ENCODE measurements around the gene FAF1.

FAF1 gene

DNA sequence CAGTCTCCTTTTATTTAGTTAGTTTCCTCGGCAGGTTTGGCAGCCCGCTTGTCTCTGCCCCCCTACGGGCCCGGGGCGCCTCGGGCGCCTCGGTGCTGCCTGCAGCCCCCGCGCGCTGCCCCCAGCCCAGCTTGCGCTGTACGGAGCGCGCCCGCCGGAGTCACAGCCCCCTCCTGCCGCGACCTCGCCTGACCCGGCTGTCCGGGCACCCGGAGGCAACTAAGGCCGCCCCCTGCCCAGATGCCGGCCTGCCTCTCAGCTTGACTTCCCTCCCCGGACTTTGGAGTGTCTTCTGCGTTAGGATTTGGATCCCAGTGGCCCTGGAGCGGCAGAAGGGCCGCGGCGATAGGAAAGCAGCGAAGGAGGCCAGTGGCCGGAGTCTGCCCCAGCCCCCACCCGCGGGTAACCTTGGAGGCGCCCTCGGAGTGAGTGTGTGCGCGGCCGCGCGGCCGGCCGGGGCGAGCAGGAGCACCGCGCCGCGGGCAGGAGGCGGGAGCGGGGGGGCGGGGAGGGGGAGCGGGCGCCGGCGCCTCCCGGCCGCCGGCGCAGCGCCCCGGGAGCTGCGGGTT lies 17.6 kb upstream of the FAF1 start:
- DNase-seq: no peak

DNA sequence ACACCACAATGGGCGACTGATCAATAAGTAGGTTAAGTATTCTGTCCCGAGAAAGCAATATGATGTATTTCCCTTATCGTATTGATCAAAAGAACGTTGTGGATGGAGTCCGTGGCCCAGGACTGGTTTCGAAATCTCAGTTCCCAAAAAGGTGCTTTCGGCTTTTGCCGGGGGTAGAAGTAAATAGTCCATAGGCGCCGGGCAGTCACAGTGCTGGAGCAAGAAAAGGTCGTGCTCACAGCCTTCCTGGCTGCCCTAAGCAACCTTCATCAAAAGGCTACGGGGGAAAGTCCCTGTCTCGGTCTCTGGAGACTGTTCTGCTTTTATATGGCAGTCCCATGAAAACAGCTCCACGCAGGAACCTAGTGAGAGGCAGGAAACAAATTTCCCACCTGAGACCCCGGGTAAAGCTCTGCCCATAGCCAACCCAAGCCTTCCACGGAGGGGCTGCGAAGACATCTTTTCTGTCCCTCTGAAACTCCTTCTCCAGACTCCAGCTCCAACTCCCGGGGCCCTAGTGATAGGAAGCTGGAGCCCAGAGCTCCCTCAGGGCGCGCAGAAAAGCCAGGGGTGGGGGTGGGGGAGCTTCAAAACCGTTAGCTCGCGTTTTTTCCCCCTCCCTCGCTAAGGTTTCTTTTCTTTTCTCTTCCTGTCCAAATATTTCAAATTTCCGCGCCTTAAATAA lies 17.0 kb upstream of the FAF1 start:
- DNase-seq: peak; percentile 68

DNA sequence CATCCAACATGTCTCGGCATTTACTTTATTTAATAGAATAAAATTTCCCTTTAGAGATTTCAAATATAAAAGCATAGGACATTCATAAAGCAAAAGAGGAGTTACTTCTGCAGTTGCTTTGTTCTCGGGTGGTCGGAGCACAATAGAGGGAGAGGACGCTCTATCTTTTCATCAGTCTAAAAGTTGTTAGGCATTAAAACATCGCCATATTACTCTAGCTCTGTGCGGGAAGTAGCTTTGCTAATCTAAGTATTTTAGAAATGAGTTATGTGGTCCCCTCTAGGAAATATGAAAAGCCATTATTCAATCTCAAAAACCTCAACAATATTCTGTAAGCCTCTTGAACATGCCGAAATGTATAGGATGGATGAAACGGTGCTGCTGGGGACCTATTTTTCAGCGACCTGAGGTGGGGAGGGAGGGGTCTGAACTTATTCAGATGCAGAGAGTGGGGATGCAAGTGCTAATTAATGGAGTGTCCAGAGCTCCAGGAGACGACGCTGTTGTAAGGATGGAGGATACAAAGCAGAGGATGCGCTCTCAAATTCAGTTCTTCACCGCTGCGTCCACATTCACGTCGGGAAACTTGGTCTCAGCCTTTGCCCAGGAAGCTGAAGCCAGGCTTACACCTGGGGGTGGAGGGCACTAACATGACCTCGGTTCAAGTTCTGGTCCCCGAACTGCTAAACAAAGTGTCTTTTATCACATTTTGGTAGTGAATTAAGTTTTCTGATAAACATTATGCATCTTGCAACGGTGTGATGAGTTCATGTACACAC lies 16.2 kb upstream of the FAF1 start:
- no peak for DNase-seq

DNA sequence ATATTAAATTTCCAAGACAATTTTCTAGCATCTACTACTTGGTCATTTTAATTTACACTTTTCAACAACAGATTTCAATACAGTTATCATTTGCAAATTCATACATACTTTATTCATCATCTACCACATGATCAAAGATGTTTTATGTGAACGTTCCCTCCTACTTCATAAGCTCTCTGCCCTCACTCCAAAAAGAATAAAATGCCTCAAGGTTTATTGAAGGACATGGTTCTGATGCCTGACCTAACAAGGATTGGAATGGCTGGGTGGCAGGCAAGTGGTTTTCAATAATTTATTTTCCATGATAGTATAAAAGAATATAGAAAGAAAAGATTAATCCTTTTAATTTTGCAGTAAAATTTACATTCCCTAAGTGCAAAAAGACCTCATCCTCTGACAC lies 15.4 kb upstream of the FAF1 start:
- DNase-seq: no peak

DNA sequence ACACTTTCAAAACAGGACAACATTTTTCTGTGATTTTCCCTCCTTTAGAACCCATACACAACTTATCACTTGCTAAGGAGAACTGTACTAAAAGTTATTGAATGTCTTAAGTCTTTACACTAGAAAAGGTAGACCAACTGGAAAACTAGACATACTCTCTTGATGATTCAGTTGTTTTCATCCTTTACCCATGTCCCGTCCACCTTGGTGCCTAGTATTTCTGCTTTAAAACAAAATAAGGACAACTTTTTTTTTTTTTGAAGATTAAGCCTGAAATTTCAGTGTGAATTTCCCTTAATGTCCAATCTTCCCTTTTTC lies 14.5 kb upstream of the FAF1 start:
- no peak for DNase-seq

DNA sequence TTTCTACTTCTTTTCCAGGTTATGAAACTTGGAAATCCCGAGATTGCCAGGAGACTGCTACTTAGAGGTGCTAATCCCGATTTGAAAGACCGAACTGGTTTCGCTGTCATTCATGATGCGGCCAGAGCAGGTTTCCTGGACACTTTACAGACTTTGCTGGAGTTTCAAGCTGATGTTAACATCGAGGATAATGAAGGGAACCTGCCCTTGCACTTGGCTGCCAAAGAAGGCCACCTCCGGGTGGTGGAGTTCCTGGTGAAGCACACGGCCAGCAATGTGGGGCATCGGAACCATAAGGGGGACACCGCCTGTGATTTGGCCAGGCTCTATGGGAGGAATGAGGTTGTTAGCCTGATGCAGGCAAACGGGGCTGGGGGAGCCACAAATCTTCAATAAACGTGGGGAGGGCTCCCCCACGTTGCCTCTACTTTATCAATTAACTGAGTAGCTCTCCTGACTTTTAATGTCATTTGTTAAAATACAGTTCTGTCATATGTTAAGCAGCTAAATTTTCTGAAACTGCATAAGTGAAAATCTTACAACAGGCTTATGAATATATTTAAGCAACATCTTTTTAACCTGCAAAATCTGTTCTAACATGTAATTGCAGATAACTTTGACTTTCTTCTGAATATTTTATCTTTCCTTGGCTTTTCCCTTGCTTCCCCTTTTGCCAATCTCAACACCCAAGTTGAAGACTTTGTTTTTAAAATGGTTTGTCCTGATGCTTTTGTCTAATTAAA lies 14.0 kb upstream of the FAF1 start:
- no peak for DNase-seq

DNA sequence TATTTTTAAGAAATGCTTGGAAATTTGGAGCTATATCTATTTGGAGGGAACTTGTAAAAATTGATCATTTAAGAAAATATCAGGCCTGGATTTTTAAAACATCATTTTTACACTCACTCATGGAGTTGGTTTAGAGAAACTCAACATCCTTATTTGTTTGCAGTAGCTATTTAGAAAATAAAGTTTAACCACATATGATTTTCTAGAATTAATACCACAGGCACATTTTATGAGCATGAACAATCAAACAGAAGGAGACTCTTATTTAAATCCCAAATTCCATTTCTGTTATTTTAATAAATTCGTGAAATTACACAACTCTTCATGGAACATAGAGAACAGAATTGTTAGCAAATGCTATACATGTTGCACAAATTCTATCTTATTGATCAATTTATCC lies 13.2 kb upstream of the FAF1 start:
- no peak for DNase-seq

DNA sequence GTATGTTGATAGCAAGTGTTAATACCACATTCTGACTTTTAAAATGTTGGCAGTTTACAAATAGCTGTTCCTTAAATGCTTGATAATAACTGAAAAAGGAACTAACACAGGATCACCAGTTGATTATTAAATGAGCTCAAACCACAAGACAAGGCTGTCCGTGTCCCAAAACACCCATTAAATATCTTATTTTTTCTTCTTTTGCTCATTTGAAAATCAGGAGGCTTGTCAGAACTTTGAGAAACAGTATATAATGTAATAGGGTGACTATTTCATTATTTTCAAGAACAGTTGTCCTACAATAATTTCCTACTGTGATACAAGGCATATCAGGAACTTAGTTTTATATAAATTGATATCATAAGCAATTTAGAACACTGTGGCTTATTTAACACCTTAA lies 12.7 kb upstream of the FAF1 start:
- no peak for DNase-seq

DNA sequence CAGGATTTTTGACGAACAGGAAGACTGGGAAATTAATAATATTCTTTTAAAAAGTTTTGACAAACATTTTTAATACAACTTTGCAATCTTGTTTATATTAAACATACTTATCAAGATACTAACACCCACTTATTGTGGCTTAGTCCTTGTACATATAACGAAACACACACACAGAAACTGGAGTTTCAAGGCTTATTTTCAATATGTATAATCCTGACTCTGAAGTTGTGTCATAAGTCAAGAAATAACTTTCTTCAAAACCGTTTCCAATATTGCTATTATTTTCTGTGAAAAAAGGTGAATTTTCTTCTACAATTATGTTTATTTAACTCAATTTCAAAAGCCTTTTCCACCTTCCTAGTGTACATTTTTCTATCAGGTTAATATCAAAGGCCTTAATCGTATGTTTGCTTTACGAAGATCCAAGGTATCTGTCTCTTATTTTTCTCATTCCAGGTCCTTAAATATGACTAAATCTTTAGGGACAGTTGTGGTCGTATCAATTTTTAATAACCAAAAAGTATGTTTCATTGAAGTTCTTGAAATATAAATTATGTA lies 11.8 kb upstream of the FAF1 start:
- DNase-seq: no peak

DNA sequence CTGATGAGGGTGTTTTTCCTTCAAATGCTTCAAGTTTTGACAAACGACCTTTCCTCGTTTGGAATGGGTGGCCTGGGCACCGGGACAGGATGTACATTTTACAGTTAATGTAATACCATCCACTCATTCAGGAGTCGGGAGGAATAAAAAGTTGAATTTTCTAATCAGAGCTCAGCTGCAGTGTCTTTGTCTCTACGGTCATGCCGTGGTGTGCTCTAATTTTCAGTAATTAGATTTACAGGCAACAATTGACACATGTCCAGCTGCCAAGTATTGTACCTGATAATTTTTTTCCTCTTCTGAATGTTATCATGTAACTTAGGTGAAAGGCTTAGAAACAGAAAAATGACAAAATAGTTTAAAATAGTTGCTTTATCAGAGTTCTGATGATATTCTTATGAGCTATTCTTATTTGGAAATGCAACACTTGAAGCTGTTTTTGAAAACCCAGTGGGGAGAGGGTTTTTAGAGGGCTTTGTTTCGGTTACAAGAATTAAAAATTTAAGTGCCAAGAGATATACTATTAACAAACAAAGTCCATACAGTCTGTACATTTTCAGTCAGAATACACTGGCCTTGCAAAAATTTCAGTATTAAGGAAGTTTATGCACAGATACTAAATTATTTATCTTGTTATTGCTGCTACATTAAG lies 11.0 kb upstream of the FAF1 start:
- DNase-seq: no peak

DNA sequence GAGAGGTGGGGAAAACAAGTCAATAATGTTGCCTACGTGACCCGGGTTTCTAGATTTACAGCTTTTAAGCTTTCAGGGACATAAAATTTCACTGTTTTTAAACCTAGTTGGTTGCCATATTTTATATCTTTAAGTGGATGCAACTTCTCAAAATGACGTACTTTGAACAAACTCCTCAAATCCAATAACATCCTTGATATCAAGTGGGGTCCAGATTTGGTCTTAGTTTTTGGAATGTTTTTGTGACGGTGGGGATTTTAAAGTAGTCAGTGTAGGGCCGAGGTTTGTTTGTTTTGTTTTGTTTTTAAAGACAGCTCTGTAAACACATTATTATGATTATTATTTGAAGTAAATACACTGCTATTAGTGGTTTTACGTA lies 10.4 kb upstream of the FAF1 start:
- DNase-seq: no peak

DNA sequence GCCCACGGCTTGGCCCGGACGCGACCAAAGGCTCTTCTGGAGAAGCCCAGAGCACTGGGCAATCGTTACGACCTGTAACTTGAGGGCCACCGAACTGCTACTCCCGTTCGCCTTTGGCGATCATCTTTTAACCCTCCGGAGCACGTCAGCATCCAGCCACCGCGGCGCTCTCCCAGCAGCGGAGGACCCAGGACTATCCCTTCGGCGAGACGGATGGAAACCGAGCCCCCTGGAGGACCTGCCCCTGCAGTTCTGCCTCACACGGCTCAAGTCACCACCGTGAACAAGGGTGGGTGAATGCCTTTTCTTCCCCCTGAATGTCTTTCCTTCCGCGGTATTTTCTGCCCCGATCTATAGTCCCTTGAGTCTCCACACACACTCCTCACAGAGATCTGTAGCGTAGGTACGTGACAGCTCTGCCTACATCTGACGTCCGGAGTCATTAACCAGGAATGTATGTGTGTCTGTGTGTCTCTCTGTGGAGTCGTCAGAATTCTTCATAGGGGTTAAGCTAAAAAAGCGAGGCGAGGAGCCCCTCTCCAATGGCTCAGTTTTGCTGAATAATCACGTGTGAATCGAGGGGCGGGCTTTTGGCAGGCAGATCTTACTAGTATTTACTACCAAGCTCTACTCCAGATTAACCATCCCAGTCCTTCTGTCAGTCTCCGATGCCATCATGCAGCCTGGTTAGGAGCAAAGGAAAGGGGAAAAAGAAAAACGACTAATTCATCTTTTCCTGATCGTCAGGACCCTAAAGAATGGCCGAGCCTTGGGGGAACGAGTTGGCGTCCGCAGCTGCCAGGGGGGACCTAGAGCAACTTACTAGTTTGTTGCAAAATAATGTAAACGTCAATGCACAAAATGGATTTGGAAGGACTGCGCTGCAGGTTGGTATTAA lies 9.8 kb upstream of the FAF1 start, which contains the start of gene CDKN2C:
Gene CDKN2C (plus strand): TSS at position 635 of the 898 bp plus-strand sequence. CDS start 124 bp downstream, at position 759.
- peak; percentile 84 for DNase-seq

DNA sequence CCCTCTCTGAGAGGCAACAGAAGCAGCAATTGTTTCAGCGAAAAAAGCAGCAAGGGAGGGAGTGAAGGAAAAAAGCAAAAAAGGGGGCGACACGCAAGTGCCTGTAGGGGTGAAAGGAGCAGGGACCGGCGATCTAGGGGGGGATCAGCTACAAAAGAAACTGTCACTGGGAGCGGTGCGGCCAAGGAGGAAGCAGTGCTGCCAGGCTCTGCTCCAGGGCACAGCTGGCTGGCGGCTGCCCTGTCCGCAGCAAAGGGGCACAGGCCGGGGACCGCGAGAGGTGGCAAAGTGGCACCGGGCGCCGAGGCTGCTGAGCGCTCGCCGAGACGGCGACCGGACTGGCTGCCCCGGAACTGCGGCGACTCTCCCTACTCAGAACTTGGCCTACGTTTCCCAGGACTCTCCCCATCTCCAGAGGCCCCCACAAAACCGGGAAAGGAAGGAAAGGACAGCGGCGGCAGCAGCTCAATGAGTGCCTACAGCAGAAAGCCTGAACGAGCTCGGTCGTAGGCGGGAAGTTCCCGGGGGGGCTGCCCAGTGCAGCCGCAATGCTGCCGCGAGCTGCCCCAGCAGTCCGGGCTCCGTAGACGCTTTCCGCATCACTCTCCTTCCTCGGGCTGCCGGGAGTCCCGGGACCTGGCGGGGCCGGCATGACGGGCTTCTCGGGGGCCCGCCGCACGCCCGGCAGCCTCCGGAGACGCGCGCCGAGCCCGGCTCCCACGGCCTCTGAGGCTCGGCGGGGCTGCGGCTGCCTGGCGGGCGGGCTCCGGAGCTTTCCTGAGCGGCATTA lies 8.9 kb upstream of the FAF1 start:
- DNase-seq: no peak

DNA sequence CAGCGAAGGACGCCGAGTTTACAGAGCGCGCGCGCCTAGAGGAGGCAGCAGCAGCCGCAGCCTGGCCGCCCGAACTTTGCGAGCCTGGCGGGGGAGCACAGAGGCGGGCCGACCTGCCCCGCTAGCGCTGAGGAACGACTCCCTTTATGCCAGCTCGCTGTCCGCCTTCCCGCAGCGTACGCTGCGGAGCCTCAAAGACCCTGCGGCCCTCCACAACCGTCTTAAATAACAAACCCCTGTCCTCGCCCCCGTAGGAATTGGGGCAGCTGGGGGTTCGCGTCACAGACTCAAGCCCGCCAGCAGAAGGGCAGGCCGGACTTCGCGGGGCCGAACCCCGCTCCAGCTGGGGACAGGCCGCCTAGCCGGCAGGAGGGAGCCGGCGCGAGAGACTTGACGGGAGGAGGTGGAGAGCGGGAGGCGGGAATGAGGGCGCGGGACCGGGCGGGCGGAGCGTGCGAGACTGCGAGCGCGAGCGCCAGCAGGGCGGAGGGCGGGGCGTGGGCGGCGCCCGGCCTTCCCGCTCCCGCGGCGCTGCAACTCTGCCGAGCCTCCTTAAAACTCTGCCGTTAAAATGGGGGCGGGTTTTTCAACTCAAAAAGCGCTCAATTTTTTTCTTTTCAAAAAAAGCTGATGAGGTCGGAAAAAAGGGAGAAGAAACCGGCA lies 8.2 kb upstream of the FAF1 start:
- peak; percentile 90 for DNase-seq

DNA sequence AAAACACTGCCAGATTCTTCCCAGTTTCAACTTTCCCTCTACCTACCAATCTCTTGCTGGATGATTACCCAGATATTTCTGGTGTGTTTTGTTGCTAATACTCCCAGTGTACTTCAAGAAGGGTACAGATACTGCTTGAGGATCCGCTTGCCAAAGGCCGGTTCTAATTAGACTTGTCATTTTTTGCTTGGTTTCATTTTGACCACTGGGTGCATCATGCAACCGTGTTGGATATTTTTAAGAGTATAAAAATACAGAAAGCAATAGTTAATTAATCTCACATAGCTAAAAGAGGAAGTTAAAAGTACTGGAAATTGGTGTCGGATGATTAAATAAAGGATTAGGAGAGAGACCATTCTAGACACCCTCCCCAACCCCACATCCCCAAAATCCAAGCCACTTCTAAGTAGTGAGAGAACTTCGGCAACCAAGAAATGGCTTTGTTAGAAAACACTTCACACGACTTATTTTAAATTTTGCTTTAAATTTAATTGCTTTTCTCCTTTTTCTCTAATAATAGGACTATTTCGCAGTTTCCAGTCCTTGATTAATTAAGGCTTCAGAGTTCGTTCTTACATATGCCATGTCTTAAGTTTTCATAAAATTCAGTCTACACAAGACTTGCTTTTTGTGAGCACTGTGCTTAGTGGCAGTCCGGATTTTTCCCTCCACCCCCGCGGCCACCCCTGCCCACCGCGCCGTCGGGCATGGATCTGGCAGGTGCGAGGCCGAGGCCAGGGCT lies 7.5 kb upstream of the FAF1 start:
- DNase-seq: no peak

DNA sequence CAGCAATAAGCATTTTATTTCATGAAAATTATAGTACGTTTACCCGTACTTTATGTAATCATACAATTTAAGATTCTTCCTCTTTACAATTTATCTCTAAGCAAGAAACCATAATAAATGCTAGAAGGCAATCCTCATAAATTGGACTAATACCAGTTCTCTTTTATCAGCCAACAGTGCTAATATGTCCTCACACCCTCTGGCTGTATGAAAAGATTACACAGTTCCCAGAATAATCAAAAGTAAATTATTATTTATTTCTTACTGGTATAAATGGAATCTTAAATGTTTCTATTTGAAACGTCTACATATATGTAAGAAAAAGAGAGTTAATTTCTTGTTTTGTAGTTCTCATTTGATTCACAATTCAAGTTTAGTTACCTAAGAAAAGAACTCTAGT lies 6.9 kb upstream of the FAF1 start:
- DNase-seq: no peak

DNA sequence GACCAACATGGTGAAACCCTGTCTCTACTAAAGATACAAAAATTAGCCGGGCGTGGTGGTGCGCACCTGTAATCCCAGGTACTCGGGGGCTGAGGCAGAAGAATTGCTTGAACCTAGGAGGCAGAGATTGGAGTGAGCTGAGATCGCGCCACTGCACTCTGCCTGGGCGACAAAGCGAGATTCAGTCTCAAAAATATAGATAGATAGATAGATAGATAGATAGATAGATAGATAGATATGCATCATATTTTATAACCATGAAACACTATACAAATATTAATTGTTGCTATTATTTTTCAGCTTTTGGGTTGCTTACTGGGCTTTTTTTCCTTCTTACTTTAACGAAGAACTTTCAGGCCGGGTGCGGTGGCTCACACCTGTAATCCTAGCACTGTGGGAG lies 4.8 kb upstream of the FAF1 start:
- DNase-seq: no peak

DNA sequence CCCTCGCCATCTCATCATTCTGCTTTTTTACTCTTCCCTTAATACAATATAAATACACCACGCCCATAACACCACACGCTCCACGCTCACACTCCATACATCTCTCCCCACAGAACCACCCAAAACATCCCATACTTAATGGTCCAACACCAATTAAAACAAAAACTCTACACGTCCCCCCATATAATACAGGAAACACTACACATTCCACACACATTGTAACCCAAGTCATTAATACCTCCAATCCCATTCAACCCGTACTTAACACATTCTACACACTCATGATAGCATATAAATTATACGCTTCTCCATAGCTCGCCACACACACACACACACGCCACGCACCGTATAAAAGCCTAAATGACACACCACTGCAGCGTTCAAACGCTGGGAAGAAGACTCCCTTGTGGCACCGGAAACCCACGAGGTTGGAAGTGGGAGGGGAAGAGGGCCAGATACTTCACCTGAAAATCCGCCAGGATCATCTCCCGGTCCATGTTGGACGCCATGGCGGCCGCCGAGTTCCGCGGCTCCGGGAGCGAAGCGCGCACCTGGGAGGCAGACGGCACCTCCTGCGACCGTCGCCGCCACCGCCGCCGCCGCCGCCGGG lies 659 bp downstream of the FAF1 start:
- no peak for DNase-seq

DNA sequence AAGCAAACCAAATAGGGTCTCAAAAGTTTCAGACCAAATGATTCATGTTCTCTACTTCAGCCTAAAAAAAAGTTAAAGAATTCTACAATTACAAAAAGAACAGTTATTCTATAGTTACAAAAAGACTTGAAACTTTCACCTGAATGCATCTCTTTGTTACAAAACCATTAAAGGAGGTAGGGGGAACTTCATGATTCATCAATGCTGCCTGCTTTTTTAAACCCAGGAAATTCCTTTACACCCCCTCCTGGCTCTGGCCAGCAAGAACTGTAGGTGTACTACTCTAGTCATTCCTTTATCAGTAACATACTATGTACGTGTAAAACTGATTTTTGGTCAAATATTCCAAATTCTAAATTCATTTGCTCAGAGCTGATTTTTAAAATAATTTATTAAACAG lies 5.0 kb downstream of the FAF1 start:
- no peak for DNase-seq
